GM23338 (cell line): ENCODE results near the gene DAO. TPM values are rescaled to one million over a fixed set of nuclear protein-coding genes. Genes with fewer than 3 reads are reported as not detected.

Experiments used
- ATAC-seq: fragments of 200-7000 bp; cut with Tn5 transposase; 3 replicates; pipeline ENCODE4 v1.9.1; 2020
- DNase-seq: peaks from one replicate; pipeline ENCODE4 v3.0.0-alpha.2; 2015; ENCODE audit warnings: low spot score
- H2AFZ ChIP-seq: fragments of 200-600 bp; sonication (generic); 2 replicates; pipeline ENCODE4 v1.8.0; 2016; ENCODE audit warnings: antibody characterized with exemption, mild to moderate bottlenecking, moderate library complexity
- H3F3A ChIP-seq: fragments of 200-600 bp; sonication (generic); replicated peaks from 2 replicates; pipeline ENCODE4 v1.8.0; 2017; ENCODE audit warnings: antibody characterized with exemption, mixed run types, low read depth
- H3K27ac ChIP-seq: fragments of 200-600 bp; sonication (generic); 2 replicates; pipeline ENCODE4 v1.6.1; 2016; ENCODE audit warnings: low read depth
- H3K27me3 ChIP-seq: fragments of 200-600 bp; sonication (generic); 2 replicates; pipeline ENCODE4 v1.8.0; 2016; ENCODE audit warnings: mild to moderate bottlenecking, mixed run types, moderate library complexity; ENCODE audit not compliant: insufficient read depth
- H3K36me3 ChIP-seq: fragments of 200-600 bp; sonication (generic); 2 replicates; pipeline ENCODE4 v1.8.0; 2016; ENCODE audit warnings: mild to moderate bottlenecking; ENCODE audit not compliant: insufficient read depth
- H3K4me1 ChIP-seq: fragments of 200-600 bp; sonication (generic); 2 replicates; pipeline ENCODE4 v1.8.0; 2016; ENCODE audit warnings: mild to moderate bottlenecking, moderate library complexity; ENCODE audit not compliant: insufficient read depth
- H3K4me2 ChIP-seq: fragments of 200-600 bp; sonication (generic); 2 replicates; pipeline ENCODE4 v1.7.1; 2017; ENCODE audit warnings: mixed run types
- H3K4me3 ChIP-seq: fragments of 200-600 bp; sonication (generic); 2 replicates; pipeline ENCODE4 v1.6.1; 2016; ENCODE audit warnings: mixed run types
- H3K79me2 ChIP-seq: fragments of 200-600 bp; sonication (generic); replicated peaks from 2 replicates; pipeline ENCODE4 v1.8.0; 2017; ENCODE audit warnings: mild to moderate bottlenecking; ENCODE audit not compliant: insufficient read depth
- H3K9me2 ChIP-seq: fragments of 200-600 bp; sonication (generic); 2 replicates; pipeline ENCODE4 v1.8.0; 2017; ENCODE audit not compliant: insufficient read depth
- H4K20me1 ChIP-seq: fragments of 200-600 bp; sonication (generic); replicated peaks from 2 replicates; pipeline ENCODE4 v1.8.0; 2017; ENCODE audit warnings: mild to moderate bottlenecking; ENCODE audit not compliant: insufficient read depth
- H3K27ac Mint-ChIP-seq: 2 replicates; pipeline ENCODE4 v1.8.0; 2020; ENCODE audit warnings: inconsistent platforms, mild to moderate bottlenecking, moderate library complexity, mixed read lengths
- H3K27me3 Mint-ChIP-seq: 3 replicates; pipeline ENCODE4 v1.8.0; 2022; ENCODE audit warnings: low read depth, mild to moderate bottlenecking, moderate library complexity, mixed read lengths, inconsistent platforms; ENCODE audit not compliant: insufficient read depth, poor library complexity
- H3K36me3 Mint-ChIP-seq: 3 replicates; pipeline ENCODE4 v1.8.0; 2021; ENCODE audit warnings: low read depth, mild to moderate bottlenecking, inconsistent platforms, moderate library complexity, mixed read lengths
- H3K4me1 Mint-ChIP-seq: 3 replicates; pipeline ENCODE4 v1.8.0; 2020; ENCODE audit warnings: mild to moderate bottlenecking, inconsistent platforms, mixed read lengths
- H3K4me3 Mint-ChIP-seq: 3 replicates; pipeline ENCODE4 v1.8.0; 2021; ENCODE audit warnings: moderate library complexity, mild to moderate bottlenecking, inconsistent platforms, mixed read lengths
- H3K9me3 Mint-ChIP-seq: 3 replicates; pipeline ENCODE4 v1.8.0; 2020; ENCODE audit warnings: moderate library complexity, mild to moderate bottlenecking, inconsistent platforms, mixed read lengths
- CREB1 ChIP-seq: fragments of 250-450 bp; sonication (Bioruptor Pico); IDR thresholded peaks from 2 replicates; pipeline ENCODE4 v1.5.0; 2020; ENCODE audit warnings: low read depth, mild to moderate bottlenecking, moderate library complexity
- EZH2 ChIP-seq: fragments of 200-600 bp; sonication (generic); IDR thresholded peaks from one replicate; pipeline ENCODE4 v1.8.0; 2017; ENCODE audit warnings: antibody characterized with exemption, mild to moderate bottlenecking, low read depth; ENCODE audit not compliant: unreplicated experiment
- EZH2phosphoT487 ChIP-seq: fragments of 200-600 bp; sonication (generic); IDR thresholded peaks from one replicate; pipeline ENCODE4 v1.8.1; 2018; ENCODE audit warnings: antibody characterized with exemption; ENCODE audit not compliant: unreplicated experiment
- JUNB ChIP-seq: IDR thresholded peaks from one replicate; pipeline ENCODE4 v1.6.1; 2016; ENCODE audit warnings: antibody characterized with exemption; ENCODE audit not compliant: unreplicated experiment
- NANOG ChIP-seq: IDR thresholded peaks from 2 replicates; pipeline ENCODE4 v1.6.1; 2016; ENCODE audit warnings: antibody characterized with exemption, borderline replicate concordance
- POLR2AphosphoS5 ChIP-seq: IDR thresholded peaks from 2 replicates; pipeline ENCODE4 v1.6.1; 2016; ENCODE audit warnings: antibody characterized with exemption, low read depth
- STAT1 ChIP-seq: IDR thresholded peaks from one replicate; pipeline ENCODE4 v1.6.1; 2016; ENCODE audit warnings: antibody characterized with exemption; ENCODE audit not compliant: unreplicated experiment
- ZNF114 ChIP-seq: fragments of 250-450 bp; sonication (Bioruptor Pico); IDR thresholded peaks from 2 replicates; pipeline ENCODE4 v1.5.0; 2020; ENCODE audit warnings: mild to moderate bottlenecking, moderate library complexity
- ZNF331 ChIP-seq: fragments of 250-450 bp; sonication (Bioruptor Pico); IDR thresholded peaks from 2 replicates; pipeline ENCODE4 v1.5.0; 2020; ENCODE audit warnings: low read depth, mild to moderate bottlenecking, moderate library complexity
- polyA plus RNA-seq: library from polyadenylated mRNA; unstranded; fragments of >200 nt; fragmentation: Nextera tagmentation; extraction: Ambion mirVana; gene quantifications from 2 replicates; pipeline ENCODE4 v1.2.1, GENCODE V29; 2016
- total RNA-seq: library from RNA; depleted of rRNA; stranded (reverse); fragments of >200 nt; shearing (Covaris generic); gene quantifications from 2 replicates; pipeline ENCODE4 v1.2.3, GENCODE V29; 2014
- TF ChIP-seq, protein P1 (sequence below): fragments of 250-450 bp; sonication (Bioruptor Pico); IDR thresholded peaks from 2 replicates; pipeline ENCODE4 v1.5.0; 2020; ENCODE audit warnings: mild to moderate bottlenecking, moderate library complexity
- TF ChIP-seq, protein P2 (sequence below): IDR thresholded peaks from 2 replicates; pipeline ENCODE4 v1.6.1; 2016; ENCODE audit warnings: antibody characterized with exemption
- TF ChIP-seq, protein P3 (sequence below): IDR thresholded peaks from one replicate; pipeline ENCODE4 v1.6.1; 2018; ENCODE audit warnings: antibody characterized with exemption; ENCODE audit not compliant: unreplicated experiment
- TF ChIP-seq, protein P4 (sequence below), 2 experiments: fragments of 200-600 bp in 1 of 2; sonication (generic) in 1 of 2; conservative IDR thresholded peaks; 2 replicates each; pipeline versions ENCODE4 v1.5.1 to v1.6.1; 2016 to 2017; ENCODE audit warnings: antibody characterized with exemption in 2 of 2, low read depth in 2 of 2, mild to moderate bottlenecking in 2 of 2, moderate library complexity in 1 of 2

The DAO gene
- total and polyA plus RNA-seq, 2 experiments from 2014 or later: not detected

DNA sequence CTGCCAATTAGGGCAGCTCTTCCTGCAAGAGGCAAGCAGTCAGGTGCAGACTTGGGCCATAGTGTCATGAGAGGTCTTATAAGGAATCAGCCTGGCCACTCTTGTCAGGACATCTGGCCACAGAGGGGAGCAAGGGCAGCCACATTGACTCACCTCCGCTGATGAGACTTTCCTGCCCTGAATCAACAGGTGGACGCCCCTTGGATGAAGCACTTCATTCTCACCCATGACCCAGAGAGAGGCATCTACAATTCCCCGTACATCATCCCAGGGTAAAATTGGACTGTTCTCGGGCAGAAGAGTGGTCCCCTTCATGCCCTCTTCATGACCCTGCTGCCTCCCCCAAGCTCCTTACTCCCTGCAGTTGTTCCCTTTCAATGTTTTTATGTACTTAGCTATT, 16.9 kb downstream of the DAO start:
- Histone ChIP-seq H3K9me2 (0 out of 2 replicates have a peak, but pooled peaks cover 12% of the 10 kb centered on the region), H3K27me3 (no peaks in the 10 kb centered on the region), H2AFZ (no peak overlapping the region), H3K4me2 (no peak overlapping the region), H3K36me3 (no peaks in the 10 kb centered on the region), H3K27ac (no peak overlapping the region), H3F3A (no peaks in the 10 kb centered on the region), H4K20me1 (no peaks in the 10 kb centered on the region), H3K79me2 (no peaks in the 10 kb centered on the region), H3K4me1 (no peaks in the 10 kb centered on the region), H3K4me3 (no peak overlapping the region)
- no peak overlapping the region for H3K4me3 Mint-ChIP-seq
- DNase-seq (no peak), ATAC-seq (no peak)
- H3K27ac Mint-ChIP-seq: no peak overlapping the region
- peaks cover 5% of the 10 kb centered on the region; the same call in 1 of the 3 replicates for H3K9me3 Mint-ChIP-seq
- H3K36me3 Mint-ChIP-seq: no peaks in the 10 kb centered on the region
- no peaks in the 10 kb centered on the region for H3K4me1 Mint-ChIP-seq
- TF ChIP-seq, protein P1, sequence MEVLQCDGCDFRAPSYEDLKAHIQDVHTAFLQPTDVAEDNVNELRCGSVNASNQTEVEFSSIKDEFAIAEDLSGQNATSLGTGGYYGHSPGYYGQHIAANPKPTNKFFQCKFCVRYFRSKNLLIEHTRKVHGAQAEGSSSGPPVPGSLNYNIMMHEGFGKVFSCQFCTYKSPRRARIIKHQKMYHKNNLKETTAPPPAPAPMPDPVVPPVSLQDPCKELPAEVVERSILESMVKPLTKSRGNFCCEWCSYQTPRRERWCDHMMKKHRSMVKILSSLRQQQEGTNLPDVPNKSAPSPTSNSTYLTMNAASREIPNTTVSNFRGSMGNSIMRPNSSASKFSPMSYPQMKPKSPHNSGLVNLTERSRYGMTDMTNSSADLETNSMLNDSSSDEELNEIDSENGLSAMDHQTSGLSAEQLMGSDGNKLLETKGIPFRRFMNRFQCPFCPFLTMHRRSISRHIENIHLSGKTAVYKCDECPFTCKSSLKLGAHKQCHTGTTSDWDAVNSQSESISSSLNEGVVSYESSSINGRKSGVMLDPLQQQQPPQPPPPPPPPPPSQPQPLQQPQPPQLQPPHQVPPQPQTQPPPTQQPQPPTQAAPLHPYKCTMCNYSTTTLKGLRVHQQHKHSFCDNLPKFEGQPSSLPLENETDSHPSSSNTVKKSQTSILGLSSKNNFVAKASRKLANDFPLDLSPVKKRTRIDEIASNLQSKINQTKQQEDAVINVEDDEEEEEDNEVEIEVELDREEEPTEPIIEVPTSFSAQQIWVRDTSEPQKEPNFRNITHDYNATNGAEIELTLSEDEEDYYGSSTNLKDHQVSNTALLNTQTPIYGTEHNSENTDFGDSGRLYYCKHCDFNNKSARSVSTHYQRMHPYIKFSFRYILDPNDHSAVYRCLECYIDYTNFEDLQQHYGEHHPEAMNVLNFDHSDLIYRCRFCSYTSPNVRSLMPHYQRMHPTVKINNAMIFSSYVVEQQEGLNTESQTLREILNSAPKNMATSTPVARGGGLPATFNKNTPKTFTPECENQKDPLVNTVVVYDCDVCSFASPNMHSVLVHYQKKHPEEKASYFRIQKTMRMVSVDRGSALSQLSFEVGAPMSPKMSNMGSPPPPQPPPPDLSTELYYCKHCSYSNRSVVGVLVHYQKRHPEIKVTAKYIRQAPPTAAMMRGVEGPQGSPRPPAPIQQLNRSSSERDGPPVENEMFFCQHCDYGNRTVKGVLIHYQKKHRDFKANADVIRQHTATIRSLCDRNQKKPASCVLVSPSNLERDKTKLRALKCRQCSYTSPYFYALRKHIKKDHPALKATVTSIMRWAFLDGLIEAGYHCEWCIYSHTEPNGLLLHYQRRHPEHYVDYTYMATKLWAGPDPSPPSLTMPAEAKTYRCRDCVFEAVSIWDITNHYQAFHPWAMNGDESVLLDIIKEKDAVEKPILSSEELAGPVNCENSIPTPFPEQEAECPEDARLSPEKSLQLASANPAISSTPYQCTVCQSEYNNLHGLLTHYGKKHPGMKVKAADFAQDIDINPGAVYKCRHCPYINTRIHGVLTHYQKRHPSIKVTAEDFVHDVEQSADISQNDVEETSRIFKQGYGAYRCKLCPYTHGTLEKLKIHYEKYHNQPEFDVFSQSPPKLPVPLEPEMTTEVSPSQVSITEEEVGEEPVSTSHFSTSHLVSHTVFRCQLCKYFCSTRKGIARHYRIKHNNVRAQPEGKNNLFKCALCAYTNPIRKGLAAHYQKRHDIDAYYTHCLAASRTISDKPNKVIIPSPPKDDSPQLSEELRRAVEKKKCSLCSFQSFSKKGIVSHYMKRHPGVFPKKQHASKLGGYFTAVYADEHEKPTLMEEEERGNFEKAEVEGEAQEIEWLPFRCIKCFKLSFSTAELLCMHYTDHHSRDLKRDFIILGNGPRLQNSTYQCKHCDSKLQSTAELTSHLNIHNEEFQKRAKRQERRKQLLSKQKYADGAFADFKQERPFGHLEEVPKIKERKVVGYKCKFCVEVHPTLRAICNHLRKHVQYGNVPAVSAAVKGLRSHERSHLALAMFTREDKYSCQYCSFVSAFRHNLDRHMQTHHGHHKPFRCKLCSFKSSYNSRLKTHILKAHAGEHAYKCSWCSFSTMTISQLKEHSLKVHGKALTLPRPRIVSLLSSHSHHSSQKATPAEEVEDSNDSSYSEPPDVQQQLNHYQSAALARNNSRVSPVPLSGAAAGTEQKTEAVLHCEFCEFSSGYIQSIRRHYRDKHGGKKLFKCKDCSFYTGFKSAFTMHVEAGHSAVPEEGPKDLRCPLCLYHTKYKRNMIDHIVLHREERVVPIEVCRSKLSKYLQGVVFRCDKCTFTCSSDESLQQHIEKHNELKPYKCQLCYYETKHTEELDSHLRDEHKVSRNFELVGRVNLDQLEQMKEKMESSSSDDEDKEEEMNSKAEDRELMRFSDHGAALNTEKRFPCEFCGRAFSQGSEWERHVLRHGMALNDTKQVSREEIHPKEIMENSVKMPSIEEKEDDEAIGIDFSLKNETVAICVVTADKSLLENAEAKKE (CRISPR knock-in tag): no peak
- TF ChIP-seq, protein P2, sequence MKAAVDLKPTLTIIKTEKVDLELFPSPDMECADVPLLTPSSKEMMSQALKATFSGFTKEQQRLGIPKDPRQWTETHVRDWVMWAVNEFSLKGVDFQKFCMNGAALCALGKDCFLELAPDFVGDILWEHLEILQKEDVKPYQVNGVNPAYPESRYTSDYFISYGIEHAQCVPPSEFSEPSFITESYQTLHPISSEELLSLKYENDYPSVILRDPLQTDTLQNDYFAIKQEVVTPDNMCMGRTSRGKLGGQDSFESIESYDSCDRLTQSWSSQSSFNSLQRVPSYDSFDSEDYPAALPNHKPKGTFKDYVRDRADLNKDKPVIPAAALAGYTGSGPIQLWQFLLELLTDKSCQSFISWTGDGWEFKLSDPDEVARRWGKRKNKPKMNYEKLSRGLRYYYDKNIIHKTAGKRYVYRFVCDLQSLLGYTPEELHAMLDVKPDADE: no peak
- TF ChIP-seq EZH2: no peak
- no peak for TF ChIP-seq EZH2phosphoT487
- TF ChIP-seq STAT1: no peak
- no peak for TF ChIP-seq POLR2AphosphoS5
- TF ChIP-seq ZNF114 (CRISPR knock-in tag): no peak
- TF ChIP-seq, protein P3, sequence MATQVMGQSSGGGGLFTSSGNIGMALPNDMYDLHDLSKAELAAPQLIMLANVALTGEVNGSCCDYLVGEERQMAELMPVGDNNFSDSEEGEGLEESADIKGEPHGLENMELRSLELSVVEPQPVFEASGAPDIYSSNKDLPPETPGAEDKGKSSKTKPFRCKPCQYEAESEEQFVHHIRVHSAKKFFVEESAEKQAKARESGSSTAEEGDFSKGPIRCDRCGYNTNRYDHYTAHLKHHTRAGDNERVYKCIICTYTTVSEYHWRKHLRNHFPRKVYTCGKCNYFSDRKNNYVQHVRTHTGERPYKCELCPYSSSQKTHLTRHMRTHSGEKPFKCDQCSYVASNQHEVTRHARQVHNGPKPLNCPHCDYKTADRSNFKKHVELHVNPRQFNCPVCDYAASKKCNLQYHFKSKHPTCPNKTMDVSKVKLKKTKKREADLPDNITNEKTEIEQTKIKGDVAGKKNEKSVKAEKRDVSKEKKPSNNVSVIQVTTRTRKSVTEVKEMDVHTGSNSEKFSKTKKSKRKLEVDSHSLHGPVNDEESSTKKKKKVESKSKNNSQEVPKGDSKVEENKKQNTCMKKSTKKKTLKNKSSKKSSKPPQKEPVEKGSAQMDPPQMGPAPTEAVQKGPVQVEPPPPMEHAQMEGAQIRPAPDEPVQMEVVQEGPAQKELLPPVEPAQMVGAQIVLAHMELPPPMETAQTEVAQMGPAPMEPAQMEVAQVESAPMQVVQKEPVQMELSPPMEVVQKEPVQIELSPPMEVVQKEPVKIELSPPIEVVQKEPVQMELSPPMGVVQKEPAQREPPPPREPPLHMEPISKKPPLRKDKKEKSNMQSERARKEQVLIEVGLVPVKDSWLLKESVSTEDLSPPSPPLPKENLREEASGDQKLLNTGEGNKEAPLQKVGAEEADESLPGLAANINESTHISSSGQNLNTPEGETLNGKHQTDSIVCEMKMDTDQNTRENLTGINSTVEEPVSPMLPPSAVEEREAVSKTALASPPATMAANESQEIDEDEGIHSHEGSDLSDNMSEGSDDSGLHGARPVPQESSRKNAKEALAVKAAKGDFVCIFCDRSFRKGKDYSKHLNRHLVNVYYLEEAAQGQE: no peak
- TF ChIP-seq, protein P4, sequence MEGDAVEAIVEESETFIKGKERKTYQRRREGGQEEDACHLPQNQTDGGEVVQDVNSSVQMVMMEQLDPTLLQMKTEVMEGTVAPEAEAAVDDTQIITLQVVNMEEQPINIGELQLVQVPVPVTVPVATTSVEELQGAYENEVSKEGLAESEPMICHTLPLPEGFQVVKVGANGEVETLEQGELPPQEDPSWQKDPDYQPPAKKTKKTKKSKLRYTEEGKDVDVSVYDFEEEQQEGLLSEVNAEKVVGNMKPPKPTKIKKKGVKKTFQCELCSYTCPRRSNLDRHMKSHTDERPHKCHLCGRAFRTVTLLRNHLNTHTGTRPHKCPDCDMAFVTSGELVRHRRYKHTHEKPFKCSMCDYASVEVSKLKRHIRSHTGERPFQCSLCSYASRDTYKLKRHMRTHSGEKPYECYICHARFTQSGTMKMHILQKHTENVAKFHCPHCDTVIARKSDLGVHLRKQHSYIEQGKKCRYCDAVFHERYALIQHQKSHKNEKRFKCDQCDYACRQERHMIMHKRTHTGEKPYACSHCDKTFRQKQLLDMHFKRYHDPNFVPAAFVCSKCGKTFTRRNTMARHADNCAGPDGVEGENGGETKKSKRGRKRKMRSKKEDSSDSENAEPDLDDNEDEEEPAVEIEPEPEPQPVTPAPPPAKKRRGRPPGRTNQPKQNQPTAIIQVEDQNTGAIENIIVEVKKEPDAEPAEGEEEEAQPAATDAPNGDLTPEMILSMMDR (conservative IDR thresholded peaks at IDR 0.05; ENCODE audit: low read depth in 2 of 2): no peak
- TF ChIP-seq JUNB: no peak
- TF ChIP-seq ZNF331 (CRISPR knock-in tag): no peak
- no peak for TF ChIP-seq NANOG
- TF ChIP-seq CREB1 (CRISPR knock-in tag): no peak
- peaks cover 3% of the 10 kb centered on the region for H3K27me3 Mint-ChIP-seq
